Stimulated activated CD4-positive, alpha-beta T cell treated with anti-CD3 and anti-CD28 coated beads, Interleukin-12 subunit alpha, Interleukin-12 subunit beta, amount 100 ng/mL, for 24 hours (primary cell): ENCODE data around the gene SLC12A3.
A peak's percentile ranks its signal among the peaks of the same experiment; 100 is the strongest.
"Not testable (repeated sequence)": the region's sequence is repeated elsewhere in the genome, so short reads cannot be mapped to it uniquely, and the experiment has no call there.

Experiments used
- DNase-seq, 2 experiments: peaks; one replicate each; pipeline ENCODE4 v3.0.0-alpha.2; 2020; ENCODE audit warnings: low read depth in 2 of 2

The SLC12A3 gene

DNA sequence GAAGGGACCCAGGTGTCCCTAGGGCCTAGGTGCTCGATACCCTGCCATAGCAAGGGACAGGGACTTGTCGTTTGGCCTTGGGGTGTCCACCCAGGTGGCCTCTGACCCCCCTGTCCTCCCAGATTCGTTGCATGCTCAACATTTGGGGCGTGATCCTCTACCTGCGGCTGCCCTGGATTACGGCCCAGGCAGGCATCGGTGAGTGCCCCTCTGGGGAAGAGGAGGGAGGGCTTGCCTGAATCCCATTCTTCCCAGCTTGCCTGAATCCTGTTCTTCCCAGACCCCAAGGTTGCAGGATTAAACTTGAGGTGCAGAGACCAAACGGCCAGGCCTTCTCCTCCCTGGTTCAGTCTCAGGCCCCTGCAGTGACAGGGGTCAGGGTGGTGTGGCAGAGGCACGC is 3.2 kb downstream of the SLC12A3 start:
- no peak for DNase-seq

DNA sequence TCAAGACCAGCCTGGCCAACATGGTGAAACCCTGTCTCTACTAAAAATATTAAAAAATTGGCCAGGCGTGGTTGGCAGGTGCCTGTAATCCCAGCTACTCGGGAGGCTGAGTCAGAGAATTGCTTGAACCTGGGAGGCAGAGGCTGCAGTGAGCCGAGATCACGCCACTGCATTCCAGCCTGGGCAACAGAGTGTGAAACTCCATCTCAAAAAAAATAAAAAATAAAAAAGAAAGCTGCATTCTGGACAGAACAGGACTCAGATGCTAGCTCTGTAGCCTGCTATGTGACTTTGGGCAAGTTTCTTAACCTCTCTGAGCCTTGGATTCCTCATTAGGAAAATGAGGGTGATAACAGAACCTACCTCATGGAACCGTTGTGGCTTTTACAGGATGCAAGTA is 3.8 kb downstream of the SLC12A3 start:
- DNase-seq = not testable (repeated sequence)

DNA sequence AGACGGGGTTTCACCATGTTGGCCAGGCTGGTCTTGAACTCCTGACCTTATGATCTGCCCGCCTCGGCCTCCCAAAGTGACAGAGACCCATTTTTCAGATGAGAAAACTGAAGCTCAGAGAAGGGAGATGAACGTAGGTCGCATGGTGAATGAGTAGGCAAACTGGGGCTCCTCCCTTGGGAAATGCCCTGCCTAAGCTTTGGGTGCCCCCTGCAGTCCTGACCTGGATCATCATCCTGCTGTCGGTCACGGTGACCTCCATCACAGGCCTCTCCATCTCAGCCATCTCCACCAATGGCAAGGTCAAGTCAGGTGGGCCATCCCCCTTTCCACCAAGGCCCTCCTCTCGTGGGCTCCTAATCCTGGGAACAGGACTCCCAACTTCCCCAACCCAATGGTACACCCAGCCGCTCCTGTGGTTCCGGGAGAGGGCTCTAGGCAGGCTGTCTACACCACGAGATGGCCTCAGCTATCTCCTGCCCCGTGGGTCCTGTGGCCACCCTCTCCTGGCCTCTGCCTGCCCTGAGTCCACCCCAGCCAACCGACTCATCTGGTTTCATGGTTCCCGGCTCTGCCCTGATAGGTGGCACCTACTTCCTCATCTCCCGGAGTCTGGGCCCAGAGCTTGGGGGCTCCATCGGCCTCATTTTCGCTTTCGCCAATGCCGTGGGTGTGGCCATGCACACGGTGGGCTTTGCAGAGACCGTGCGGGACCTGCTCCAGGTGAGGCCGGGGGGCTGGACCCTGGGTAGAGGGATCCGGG is 4.7 kb downstream of the SLC12A3 start:
- peak in 1 of 2 experiments; percentile 28 for DNase-seq

DNA sequence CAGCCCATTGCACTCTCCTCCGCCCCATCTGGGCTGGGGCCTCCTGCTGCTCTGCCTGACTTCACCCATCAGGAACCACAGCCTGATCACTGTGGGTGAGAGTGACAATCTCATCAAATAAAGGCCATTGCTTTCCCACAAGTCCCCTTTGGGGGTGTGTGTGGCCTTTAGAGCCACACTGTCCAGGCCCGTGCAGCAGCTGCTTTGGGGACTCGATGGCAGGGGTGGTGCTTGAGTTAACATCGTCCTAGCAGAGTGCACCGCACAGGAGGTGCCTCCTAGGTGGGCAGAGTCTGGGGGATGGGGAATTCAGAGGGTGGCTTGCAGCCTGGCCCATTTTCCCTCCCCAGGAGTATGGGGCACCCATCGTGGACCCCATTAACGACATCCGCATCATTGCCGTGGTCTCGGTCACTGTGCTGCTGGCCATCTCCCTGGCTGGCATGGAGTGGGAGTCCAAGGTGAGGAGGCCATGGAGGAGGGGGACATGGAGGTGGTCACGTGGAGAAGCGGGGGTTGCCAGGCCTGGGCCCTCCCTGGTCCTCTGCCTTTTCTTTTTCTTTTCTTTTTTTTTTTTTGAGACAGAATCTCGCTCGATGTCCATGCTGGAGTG is 5.4 kb downstream of the SLC12A3 start:
- DNase-seq = no peak

DNA sequence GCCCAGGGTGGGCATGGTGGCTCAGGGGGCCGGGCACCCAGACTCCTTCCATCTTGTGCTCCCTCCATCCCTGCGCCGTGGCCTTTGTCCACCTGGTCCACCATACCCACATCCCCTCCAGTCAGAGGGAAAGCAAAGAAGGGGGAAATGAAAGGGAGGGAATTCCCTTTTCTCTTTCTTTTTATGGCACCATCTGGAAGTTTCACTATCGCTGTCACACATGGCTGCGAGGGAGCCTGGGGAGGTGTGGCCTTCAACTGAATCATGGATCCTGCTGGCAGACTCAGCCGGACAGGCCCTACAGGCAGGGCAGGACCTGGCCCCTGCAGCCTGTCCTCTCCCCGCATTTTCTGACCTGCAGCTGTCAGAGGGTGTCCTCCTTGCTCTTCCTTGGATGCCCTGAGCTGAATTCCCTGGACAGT is 6.2 kb downstream of the SLC12A3 start:
- no peak for DNase-seq

DNA sequence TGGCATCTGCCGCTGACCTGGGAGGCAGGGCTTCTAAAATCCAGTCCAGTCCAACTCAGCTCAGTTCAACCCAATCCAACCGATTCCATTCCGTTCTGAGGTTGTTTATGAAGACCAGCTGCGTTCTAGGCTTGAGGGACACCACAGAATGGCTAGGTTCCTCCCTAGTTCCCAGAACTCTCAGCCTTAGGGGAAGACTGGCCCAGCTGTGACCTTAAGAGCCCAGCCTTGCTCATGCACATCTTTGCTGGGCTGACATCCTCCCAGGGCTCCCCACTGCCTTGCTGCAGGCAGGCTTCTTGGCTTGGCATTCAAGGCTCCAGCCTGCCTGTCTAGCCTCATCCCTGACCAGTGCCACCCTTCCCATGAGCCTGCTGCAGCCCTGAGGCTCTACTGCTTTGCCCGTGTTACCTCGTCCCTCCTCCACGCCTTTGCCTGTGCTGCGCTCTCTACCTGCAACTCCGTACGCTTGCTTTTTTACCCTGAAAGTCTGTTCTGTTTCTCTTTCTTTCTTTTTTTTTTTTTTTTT is 7.9 kb downstream of the SLC12A3 start:
- DNase-seq = no peak

DNA sequence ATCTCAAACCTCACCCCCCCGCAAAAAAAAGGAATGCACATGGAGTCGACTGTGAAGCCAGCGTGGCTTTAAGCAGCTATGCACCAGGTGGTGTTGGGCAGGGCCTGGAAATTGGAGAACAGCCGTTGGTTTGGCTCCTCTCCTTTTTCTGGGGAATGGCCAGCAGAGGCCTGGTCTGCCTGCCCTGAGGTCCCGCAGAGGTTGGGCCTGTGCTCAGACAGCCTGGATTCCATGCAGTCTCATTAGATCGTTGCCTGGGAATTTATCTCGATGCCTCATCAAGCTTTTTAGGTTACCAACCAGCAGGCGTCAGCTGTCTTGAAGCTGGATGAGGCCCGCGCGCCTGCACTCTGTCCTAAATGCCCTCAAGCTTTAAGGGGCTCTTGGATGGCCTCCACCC is 9.8 kb downstream of the SLC12A3 start:
- no peak for DNase-seq

DNA sequence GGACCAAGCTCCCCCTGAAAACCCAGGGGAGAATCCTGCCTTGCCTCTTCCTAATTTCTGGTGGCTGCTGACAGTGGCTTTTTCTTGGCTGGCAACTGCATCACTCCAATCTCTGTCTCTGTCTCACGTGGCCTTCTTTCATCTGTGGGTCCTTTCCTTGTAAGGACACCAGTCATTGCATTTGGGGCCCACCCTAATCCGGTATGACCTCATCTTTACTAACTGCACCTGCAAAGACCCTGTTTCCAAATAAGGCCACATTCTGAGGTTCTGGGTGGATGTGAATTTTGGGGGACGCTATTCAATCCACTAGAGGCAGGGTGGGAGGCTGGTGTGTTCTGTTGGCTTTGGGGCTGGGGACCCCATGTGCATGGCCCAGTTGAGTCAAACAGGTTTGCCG is 11.0 kb downstream of the SLC12A3 start:
- no peak for DNase-seq

DNA sequence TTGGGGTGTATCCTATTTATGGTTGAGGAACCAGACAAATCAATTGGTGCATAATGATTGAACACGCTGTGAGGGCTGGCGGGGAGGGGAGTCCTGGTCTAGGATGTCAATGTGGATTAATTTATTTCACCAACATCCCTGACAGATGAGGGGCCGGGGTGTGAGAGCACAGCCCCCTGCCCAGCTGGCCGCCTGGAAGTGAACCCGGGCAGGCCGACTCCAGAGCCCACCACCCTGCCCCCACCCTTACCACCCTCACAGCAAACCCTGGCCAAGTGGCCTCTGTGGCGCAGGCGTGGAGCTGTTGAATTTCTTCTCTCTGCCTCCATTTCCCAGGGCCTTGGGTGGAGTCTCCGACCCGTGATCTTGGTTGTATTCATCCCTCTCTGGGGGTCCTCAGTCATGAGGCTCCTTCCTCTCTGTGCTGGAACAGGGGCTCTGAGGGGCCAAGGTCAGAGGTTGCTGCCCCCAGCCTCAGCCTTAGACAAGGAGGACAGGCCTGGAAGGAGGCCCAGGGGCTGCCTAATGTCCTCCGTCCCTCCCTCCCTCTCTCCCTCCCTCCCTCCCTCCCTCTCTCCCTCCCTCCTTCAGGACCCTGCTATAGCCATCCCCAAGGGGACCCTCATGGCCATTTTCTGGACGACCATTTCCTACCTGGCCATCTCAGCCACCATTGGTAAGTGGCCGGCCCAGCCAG is 12.6 kb downstream of the SLC12A3 start:
- DNase-seq = no peak

DNA sequence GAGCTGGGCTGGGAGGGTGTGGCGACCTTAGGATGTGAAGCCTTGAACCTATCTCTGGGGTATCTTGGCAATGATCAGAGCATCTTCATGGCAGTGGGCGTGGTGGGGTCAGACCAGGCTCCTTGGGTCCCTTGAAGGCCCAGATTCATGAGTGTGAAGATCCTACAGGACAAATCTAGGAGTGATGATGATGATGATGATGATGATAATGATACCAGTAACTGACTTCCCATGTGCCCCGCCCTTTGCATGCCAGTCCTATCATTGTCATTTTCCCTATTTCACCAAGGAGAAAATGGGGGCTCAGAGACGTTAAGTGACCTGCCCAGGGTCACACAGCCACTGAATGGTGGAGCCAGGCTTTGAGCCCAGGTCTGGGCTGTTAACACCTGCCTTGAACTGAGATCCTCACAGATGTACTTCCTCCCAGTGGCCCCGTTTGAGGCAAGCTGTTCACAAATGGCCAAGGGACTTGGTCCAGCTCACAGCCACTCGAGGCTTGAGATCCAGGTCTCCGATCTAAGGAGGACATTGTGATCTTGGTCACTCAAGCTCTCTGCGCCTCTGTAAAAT is 13.4 kb downstream of the SLC12A3 start:
- DNase-seq = no peak

DNA sequence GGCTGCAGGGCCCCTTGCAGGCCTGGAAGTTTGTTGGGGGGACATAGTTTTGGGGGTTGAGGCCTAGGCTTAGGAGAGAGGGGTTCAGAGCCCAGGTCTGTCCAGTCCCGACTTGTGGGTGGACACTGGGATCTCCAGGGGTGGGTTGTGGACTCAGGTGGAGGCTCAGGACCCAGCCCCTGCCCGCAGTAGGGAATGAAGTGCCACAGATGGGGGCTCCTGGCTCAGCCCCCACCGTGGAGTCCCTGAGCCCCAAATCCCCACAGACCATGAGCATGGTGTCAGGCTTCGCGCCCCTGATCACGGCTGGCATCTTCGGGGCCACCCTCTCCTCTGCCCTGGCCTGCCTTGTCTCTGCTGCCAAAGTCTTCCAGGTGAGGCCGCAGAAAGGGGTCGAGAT is 14.3 kb downstream of the SLC12A3 start:
- no peak for DNase-seq

DNA sequence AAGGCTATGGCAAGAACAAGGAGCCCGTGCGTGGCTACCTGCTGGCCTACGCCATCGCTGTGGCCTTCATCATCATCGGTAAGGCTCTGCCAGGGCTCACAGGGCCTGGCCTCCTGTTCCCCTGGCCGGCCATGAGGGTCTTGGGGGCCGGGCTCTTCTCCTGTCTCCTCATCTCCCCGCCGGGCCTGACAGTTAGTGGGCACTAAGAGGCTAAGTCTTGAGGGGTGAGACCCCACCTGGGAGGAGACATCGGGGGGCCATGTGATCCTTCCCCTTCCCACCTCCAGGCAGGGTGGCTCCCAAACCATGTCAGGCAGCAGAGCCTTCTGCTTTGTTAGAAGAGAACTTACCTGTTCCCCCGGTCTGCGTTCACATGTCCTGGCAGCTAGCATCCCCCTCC is 15.2 kb downstream of the SLC12A3 start:
- no peak for DNase-seq

DNA sequence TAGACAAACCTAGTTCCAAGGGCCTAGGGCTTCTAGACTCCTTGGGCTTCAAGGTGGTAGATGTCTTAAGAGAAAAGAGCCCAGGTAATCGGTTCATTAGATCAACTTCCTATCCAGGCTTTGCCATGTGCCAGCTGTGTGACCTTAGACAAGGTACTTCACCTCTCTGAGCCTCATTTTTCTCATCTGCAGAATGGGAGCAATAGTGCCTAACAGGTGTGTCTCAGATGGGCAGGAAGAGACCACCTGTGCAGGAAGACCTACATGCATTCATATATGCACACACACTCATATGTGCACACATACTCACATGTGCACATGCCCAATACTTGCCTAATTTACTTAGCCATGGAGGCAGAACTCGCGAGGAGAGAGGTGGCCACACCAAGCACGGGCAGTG is 15.7 kb downstream of the SLC12A3 start:
- DNase-seq = no peak

DNA sequence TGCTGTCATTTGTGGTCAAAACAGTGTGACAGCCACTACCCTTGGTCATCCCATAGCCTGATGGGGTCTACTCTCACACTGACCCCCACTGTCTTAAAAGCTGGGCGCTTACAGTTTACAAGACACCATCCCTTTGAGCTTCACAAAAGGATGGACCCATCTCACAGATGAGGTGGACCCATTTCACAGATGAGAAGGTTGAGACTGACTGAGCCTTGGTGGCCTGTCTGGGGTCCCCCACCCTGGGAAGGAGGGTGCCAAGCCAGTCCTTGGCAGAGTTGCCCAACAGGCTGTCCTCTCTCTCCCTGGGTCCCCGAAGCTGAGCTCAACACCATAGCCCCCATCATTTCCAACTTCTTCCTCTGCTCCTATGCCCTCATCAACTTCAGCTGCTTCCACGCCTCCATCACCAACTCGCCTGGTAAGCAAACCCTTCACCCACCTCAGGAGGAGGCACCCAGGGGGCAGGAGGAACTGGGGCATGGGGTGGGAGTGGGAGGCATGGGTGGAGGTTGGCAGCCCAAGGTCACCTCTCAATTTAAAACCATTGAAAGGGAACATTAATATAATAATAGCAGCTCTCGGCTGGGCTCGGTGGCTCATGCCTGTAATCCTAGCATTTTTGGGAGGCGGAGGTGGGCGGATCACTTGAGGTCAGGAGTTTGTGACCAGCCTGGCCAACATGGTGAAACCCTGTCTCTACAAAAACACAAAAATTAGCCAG is 17.2 kb downstream of the SLC12A3 start:
- no peak for DNase-seq

DNA sequence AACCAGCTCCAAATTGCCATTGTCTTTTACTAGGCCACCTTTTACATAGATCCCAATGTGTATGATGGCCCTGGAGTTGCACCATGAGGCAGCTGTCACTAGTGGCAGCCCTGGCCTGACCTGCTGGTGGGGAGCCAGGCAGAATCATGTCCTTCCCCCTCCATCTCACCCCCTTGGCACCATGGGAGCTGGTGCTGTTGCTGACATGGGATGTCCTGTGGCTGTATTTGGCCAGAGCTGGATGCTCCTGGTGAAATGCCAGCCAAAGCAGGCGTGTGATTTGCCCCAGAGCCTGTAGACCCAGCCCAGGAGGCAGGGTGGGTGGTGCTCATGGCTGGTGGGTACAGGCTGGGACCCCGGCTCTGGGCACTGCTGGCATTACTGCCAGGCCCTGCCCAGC is 18.6 kb downstream of the SLC12A3 start:
- no peak for DNase-seq

DNA sequence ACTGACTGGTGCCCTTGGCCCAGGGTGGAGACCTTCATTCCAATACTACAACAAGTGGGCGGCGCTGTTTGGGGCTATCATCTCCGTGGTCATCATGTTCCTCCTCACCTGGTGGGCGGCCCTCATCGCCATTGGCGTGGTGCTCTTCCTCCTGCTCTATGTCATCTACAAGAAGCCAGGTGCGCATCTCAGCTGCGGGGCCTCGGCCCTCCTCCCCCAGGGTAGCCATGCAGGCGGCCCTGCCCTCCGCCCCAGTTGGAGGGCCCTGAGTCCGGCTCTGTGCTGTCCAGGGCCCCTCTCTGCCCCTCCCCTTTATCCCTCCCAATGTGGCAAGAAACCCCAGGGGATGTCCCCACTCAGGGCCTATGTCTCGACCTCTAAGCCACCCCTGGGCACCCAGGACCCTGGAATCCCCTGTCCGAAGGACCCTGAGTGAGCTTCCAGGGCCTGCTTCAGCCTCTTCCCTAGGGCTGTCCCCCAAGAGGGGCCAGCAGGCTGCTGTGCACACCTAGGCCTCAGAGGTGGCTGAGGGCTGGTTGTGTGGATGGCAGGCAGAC is 19.1 kb downstream of the SLC12A3 start:
- no peak for DNase-seq

DNA sequence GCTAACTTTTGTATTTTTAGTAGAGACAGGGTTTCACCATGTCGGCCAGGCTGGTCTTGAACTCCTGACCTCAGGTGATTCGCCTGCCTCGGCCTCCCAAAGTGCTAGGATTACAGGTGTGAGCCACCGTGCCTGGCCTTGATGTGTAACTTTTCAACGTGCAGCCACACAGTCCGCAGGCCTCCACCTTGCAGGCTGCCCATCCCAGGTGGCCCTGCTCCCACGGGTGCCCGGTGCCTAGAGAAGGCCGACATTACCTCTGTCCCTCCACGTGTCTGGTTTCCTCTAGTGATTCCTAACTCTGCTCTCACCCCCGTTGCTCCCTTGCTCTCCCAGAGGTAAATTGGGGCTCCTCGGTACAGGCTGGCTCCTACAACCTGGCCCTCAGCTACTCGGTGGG is 19.9 kb downstream of the SLC12A3 start:
- not testable (repeated sequence) for DNase-seq

DNA sequence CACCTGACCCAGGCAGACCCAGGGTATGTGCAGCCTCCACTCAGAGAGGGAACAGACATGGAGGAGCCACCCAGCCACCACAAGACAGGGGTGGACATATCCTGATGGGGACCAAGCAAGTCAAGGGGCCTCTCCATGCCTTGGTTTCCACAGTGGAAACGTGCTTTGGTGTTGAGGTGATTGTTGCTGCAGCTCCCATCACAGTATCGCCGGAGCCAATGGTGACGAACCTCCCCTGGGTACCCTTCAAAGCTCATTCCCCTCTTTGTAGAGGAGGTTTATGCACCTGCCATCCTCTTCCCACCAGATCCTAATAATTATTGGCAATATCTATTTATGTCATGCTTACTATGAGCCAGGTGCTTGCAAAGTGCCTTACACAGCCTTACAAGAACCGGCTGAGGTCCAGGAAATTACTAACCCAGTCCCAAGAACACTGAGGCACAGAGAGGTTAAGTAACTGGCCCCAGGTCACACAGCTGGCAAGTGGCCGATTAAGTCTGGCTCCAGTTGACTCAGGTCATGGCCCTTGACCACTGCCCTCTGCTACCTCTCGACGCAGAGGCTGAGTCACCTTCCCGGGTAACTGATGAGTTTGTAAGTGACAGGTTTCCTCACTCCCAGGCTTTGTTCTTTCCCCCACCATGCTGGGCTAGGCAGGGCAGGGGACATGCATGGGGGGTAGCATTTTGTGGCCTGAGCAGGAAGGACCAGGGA is 20.6 kb downstream of the SLC12A3 start:
- no peak for DNase-seq

DNA sequence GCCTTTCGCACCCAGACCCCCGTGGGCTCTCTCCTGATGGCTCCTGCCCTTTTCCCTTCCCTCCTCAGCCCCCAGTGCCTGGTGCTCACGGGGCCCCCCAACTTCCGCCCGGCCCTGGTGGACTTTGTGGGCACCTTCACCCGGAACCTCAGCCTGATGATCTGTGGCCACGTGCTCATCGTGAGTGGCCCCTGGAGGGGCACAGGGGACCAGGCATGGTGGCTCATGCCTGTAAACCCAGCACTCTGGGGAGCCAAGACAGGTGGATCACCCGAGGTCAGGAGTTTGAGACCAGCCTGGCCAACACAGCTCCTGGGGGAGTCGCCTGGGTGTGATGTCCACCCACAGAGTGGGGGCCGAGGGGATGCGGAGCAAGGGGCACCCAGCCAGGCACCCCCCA is 21.3 kb downstream of the SLC12A3 start:
- no peak for DNase-seq

DNA sequence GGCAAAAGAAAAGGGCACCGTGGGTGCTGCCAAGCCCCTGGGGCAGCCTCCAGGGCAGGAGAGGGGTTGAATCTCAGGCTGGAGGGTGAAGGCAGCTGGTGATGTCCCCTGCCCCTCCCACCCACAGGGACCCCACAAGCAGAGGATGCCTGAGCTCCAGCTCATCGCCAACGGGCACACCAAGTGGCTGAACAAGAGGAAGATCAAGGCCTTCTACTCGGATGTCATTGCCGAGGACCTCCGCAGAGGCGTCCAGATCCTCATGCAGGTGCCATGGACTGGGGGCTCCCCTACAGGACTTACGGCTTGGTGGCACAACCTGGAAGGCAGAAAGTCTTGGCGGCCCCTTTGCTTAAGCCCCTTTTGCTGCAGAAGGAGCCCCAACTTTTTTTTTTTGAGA is 21.8 kb downstream of the SLC12A3 start:
- DNase-seq = no peak

DNA sequence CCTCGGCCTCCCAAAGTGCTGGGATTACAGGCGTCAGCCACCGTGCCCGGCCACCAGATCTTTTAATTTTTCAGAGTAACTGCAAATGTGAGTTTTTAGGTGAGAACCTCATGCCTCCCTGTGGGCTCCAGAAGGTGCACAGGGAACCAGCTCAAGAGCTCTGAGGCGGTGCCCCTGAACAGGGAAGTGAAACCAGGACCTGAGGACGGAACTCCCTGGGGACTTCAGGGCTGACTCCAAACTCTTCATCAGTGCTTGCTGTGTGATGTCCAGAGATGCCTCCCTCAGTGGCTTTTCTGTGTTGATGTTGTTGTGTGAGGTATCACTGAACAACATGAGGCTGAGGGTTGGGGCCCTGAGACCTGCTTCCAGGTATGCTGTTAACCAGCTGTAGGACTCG is 23.8 kb downstream of the SLC12A3 start:
- DNase-seq = no peak
